HL-60 (cell line): ENCODE measurements around the gene CCSER1.

Experiments
- DNase-seq, 2 experiments: peaks; one replicate each; pipeline ENCODE4 v3.0.0-alpha.2; 2010 to 2020; ENCODE audit warnings: low read depth in 1 of 2, low spot score in 1 of 2
- H3K27ac ChIP-seq: fragments of 250-450 bp; sonication (Bioruptor Pico); replicated peaks from 2 replicates; pipeline ENCODE4 v1.5.1; 2020; ENCODE audit warnings: mild to moderate bottlenecking, moderate library complexity
- H3K27me3 ChIP-seq: fragments of 250-450 bp; sonication (Bioruptor Pico); 2 replicates; pipeline ENCODE4 v1.5.1; 2021; ENCODE audit warnings: mild to moderate bottlenecking, moderate library complexity; ENCODE audit not compliant: insufficient read depth, poor library complexity, severe bottlenecking
- H3K4me3 ChIP-seq: replicated peaks from 2 replicates; pipeline ENCODE4 v1.5.1; 2011; ENCODE audit warnings: mild to moderate bottlenecking, control low read depth, low read length; ENCODE audit not compliant: insufficient read depth
- CTCF ChIP-seq: IDR thresholded peaks from one replicate; pipeline ENCODE4 v1.5.1; 2011; ENCODE audit warnings: low read length, control low read depth, inconsistent platforms; ENCODE audit not compliant: insufficient read depth
- GABPA ChIP-seq: IDR thresholded peaks from 2 replicates; pipeline ENCODE4 v1.6.1; 2012; ENCODE audit warnings: low read depth
- POLR2AphosphoS5 ChIP-seq: IDR thresholded peaks from 2 replicates; pipeline ENCODE4 v1.6.1; 2012; ENCODE audit warnings: low read depth
- REST ChIP-seq: IDR thresholded peaks from 2 replicates; pipeline ENCODE4 v1.6.1; 2012; ENCODE audit warnings: low read depth; ENCODE audit not compliant: insufficient replicate concordance
- SPI1 ChIP-seq: IDR thresholded peaks from 2 replicates; pipeline ENCODE4 v1.6.1; 2012; ENCODE audit warnings: low read depth, mild to moderate bottlenecking, borderline replicate concordance

CCSER1 gene

GRCh38 chr4:91592125-91592524, 1464.9 kb downstream of the CCSER1 start:
- TF ChIP-seq REST (no peak), SPI1 (no peak), GABPA (no peak), CTCF (no peak), POLR2AphosphoS5 (no peak)
- no peak for DNase-seq

GRCh38 chr4:91596718-91597117, 1469.5 kb downstream of the CCSER1 start:
- Histone ChIP-seq H3K27me3 (no peaks in the 10 kb centered on the region), H3K4me3 (no peak overlapping the region), H3K27ac (no peak overlapping the region)
- TF ChIP-seq POLR2AphosphoS5 (no peak), CTCF (no peak), REST (no peak), GABPA (no peak), SPI1 (no peak)
- DNase-seq, result no peak

More at GRCh38 chr4:91592125-91592524, 1464.9 kb downstream of the CCSER1 start:
- Histone ChIP-seq H3K27me3 (no peaks in the 10 kb centered on the region), H3K4me3 (no peak overlapping the region), H3K27ac (no peak overlapping the region)

DNA sequence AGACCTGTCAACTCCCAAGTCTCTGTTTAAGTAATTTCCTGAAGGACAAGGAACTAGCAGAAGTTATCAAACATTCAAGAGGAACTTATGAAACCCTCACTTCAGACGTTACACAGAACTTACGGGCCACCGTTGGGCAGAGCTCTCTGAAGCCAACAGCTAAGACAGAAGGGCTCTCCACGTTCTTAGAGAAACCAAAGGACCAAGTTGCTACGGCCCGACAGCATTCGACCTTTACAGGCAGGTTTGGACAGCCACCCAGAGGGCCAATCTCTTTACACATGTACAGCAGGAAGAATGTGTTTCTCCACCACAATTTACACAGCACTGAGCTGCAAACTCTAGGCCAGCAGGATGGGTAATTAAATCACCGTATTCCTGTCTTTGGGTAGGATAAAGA, 1471.5 kb downstream of the CCSER1 start:
- Histone ChIP-seq H3K27ac (no peak overlapping the region), H3K4me3 (no peak overlapping the region), H3K27me3 (no peaks in the 10 kb centered on the region)
- no peak for TF ChIP-seq CTCF
- no peak for TF ChIP-seq REST
- TF ChIP-seq GABPA, result no peak
- TF ChIP-seq SPI1, result no peak
- TF ChIP-seq POLR2AphosphoS5, result no peak
- DNase-seq, result peak in 1 of 2 experiments; percentile 9
